Endodermal cell (in vitro differentiated cells): ENCODE measurements around the gene CHST6. TPM values are rescaled to one million over a fixed set of nuclear protein-coding genes. Genes with fewer than 3 reads are reported as not detected.
A peak's percentile ranks its signal among the peaks of the same experiment; 100 is the strongest.

Experiments
- DNase-seq: peaks from one replicate; pipeline ENCODE4 v3.0.0-alpha.2; 2017
- H3K27ac ChIP-seq: 2 replicates; pipeline ENCODE4 v1.5.1; 2013; ENCODE audit warnings: mild to moderate bottlenecking, low read depth, low read length, moderate library complexity
- H3K27me3 ChIP-seq: 2 replicates; pipeline ENCODE4 v1.6.1; 2013; ENCODE audit warnings: mild to moderate bottlenecking, low read length, moderate library complexity; ENCODE audit not compliant: insufficient read depth, control insufficient read depth, poor library complexity, severe bottlenecking
- H3K36me3 ChIP-seq: 2 replicates; pipeline ENCODE4 v1.7.0; 2013; ENCODE audit warnings: mild to moderate bottlenecking, low read length, moderate library complexity; ENCODE audit not compliant: control insufficient read depth, insufficient read depth
- H3K4me1 ChIP-seq: one replicate; pipeline ENCODE4 v1.7.0; 2013; ENCODE audit warnings: low read length; ENCODE audit not compliant: control insufficient read depth, insufficient read depth
- H3K4me3 ChIP-seq: 2 replicates; pipeline ENCODE4 v1.5.1; 2013; ENCODE audit warnings: mild to moderate bottlenecking, low read length, moderate library complexity
- H3K9ac ChIP-seq: 2 replicates; pipeline ENCODE4 v1.6.1; 2013; ENCODE audit warnings: mild to moderate bottlenecking, low read length, moderate library complexity; ENCODE audit not compliant: poor library complexity, severe bottlenecking; ENCODE audit errors: extremely low read depth
- H3K9me3 ChIP-seq: 2 replicates; pipeline ENCODE4 v1.6.1; 2013; ENCODE audit warnings: mild to moderate bottlenecking, low read length, moderate library complexity; ENCODE audit not compliant: control insufficient read depth
- H3K27ac Mint-ChIP-seq: 2 replicates; pipeline ENCODE4 v1.8.0; 2020; ENCODE audit warnings: mixed read lengths
- H3K27me3 Mint-ChIP-seq: 2 replicates; pipeline ENCODE4 v1.8.0; 2021; ENCODE audit warnings: mild to moderate bottlenecking, mixed read lengths; ENCODE audit not compliant: insufficient read depth
- H3K36me3 Mint-ChIP-seq: 2 replicates; pipeline ENCODE4 v1.8.0; 2020; ENCODE audit warnings: low read depth, mixed read lengths
- H3K4me1 Mint-ChIP-seq: 2 replicates; pipeline ENCODE4 v1.8.0; 2020; ENCODE audit warnings: mixed read lengths
- H3K4me3 Mint-ChIP-seq: 2 replicates; pipeline ENCODE4 v1.8.0; 2020; ENCODE audit warnings: mild to moderate bottlenecking, moderate library complexity, mixed read lengths
- H3K9me3 Mint-ChIP-seq: 2 replicates; pipeline ENCODE4 v1.8.0; 2020; ENCODE audit warnings: mild to moderate bottlenecking, mixed read lengths
- WGBS, 2 experiments: methylation state at CpG; one replicate each; pipeline versions ENCODE4 v1.1.5 to v1.1.7; 2013; ENCODE audit warnings: missing lambda C conversion rate in 2 of 2, mixed read lengths in 1 of 2; ENCODE audit not compliant: insufficient coverage in 1 of 2, insufficient read length in 1 of 2; 5-methylcytosine and 5-hydroxymethylcytosine counted together
- total RNA-seq, 2 donors: library from RNA; stranded (reverse); fragmentation: NEBNext Ultra II Directional in 1 of 2; extraction: Animal tissue kit (Norgen Biotek cat#: 25700) in 1 of 2; gene quantifications; 2 replicates in 1 of 2; 3 replicates in 1 of 2; pipeline ENCODE4 v1.2.1, GENCODE V29; 2021
- TF ChIP-seq, protein P1 (sequence below): fragments of 200-600 bp; sonication (generic); conservative IDR thresholded peaks from 2 replicates; pipeline ENCODE4 v1.5.0; 2021; ENCODE audit warnings: antibody characterized with exemption, mild to moderate bottlenecking

Gene CHST6
- total RNA-seq, 2 donors from 2014 or later = 13.5 to 15.9 TPM

GRCh38 chr16:75443298-75443697, 51.9 kb downstream of the CHST6 start:
- H3K4me3 ChIP-seq = no peak overlapping the region
- H3K9ac ChIP-seq = no peak overlapping the region
- Mint-ChIP-seq H3K27me3 (no peaks in the 10 kb centered on the region), H3K9me3 (no peaks in the 10 kb centered on the region), H3K4me1 (peaks cover 3% of the 10 kb centered on the region), H3K4me3 (no peak overlapping the region), H3K27ac (no peak overlapping the region), H3K36me3 (peaks cover 27% of the 10 kb centered on the region)
- no peaks in the 10 kb centered on the region for H3K9me3 ChIP-seq
- DNase-seq = no peak
- WGBS, 2 experiments = 96 to 100% methylated on average over 2 to 3 of the region's 3 CpGs
- H3K36me3 ChIP-seq = peaks cover 37% of the 10 kb centered on the region
- no peak overlapping the region for H3K27ac ChIP-seq
- peaks cover 3% of the 10 kb centered on the region for H3K4me1 ChIP-seq
- no peaks in the 10 kb centered on the region for H3K27me3 ChIP-seq
- TF ChIP-seq, protein P1, sequence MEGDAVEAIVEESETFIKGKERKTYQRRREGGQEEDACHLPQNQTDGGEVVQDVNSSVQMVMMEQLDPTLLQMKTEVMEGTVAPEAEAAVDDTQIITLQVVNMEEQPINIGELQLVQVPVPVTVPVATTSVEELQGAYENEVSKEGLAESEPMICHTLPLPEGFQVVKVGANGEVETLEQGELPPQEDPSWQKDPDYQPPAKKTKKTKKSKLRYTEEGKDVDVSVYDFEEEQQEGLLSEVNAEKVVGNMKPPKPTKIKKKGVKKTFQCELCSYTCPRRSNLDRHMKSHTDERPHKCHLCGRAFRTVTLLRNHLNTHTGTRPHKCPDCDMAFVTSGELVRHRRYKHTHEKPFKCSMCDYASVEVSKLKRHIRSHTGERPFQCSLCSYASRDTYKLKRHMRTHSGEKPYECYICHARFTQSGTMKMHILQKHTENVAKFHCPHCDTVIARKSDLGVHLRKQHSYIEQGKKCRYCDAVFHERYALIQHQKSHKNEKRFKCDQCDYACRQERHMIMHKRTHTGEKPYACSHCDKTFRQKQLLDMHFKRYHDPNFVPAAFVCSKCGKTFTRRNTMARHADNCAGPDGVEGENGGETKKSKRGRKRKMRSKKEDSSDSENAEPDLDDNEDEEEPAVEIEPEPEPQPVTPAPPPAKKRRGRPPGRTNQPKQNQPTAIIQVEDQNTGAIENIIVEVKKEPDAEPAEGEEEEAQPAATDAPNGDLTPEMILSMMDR = no peak

DNA sequence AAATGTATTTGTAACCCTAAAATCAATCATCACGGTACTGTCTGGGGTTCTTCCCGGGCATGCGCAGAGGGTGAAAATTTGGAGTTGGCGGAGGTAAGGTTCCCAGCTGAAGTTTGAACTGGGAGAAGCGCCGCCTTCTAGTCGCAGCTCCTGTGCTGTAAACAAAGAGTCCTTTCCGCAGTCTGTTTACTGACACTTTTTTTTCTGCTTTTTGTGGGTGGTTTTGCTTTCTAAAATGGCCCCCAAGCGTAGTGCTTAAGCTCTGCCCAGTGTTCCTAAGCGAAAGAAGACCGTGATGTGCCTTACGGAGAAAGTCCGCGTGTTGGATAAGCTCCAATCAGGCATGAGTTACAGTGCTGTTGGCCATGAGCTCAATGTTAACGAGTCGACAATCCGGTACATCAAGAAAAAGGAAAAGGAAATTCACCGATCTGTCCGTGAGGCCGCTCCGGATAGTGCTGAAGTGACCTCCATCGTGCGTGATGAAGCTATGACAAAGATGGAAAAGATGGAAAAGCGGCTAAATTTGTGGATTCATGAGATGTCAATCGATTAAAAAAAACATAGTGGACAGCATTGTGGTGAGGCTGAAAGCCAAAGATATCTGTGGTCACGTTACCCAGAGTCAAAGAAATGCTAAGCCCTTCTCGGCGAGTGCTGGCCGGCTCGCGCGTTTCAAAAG, 61.4 kb downstream of the CHST6 start:
- Mint-ChIP-seq H3K9me3 (peaks cover 3% of the 10 kb centered on the region), H3K27ac (peak overlapping the region; percentile 96), H3K4me3 (peak overlapping the region; percentile 64), H3K36me3 (peaks cover 18% of the 10 kb centered on the region), H3K4me1 (peaks cover 14% of the 10 kb centered on the region), H3K27me3 (peaks cover 4% of the 10 kb centered on the region)
- Histone ChIP-seq H3K27ac (peak overlapping the region; percentile 70), H3K27me3 (no peaks in the 10 kb centered on the region), H3K9me3 (no peaks in the 10 kb centered on the region), H3K4me3 (peak overlapping the region; percentile 93), H3K9ac (peak overlapping the region; percentile 93), H3K36me3 (no peaks in the 10 kb centered on the region), H3K4me1 (no peaks in the 10 kb centered on the region)
- TF ChIP-seq, protein P1 = no peak
- peak; percentile 91 for DNase-seq
- 10 to 27% methylated on average over 28 to 32 of the region's 32 CpGs for WGBS, 2 experiments

- 1% methylated on average over 61 to 85 of the region's 85 CpGs for WGBS, 2 experiments
- TF ChIP-seq, protein P1 = no peak
Measured at GRCh38 chr16:75432828-75433731, 62.2 kb downstream of the CHST6 start, which contains the start of gene CFDP1. CFDP1 (minus strand) TSS chr16:75433503; CDS start chr16:75433352, 151 bp downstream.

More at GRCh38 chr16:75432828-75433731, 62.2 kb downstream of the CHST6 start, which contains the start of gene CFDP1:
- Mint-ChIP-seq H3K9me3 (peaks cover 3% of the 10 kb centered on the region), H3K4me1 (peaks cover 14% of the 10 kb centered on the region), H3K27me3 (peaks cover 4% of the 10 kb centered on the region), H3K27ac (peak within 1 kb of the TSS; percentile 96), H3K36me3 (peaks cover 20% of the 10 kb centered on the region), H3K4me3 (peak within 1 kb of the TSS; percentile 64)
- H3K9me3 ChIP-seq = no peaks in the 10 kb centered on the region
- H3K27ac ChIP-seq = peak within 1 kb of the TSS; percentile 88
- no peaks in the 10 kb centered on the region for H3K4me1 ChIP-seq
- peak; percentile 98 for DNase-seq
- no peaks in the 10 kb centered on the region for H3K36me3 ChIP-seq
- peak within 1 kb of the TSS; percentile 93 for H3K9ac ChIP-seq
- H3K4me3 ChIP-seq = peak within 1 kb of the TSS; percentile 93
- H3K27me3 ChIP-seq = no peaks in the 10 kb centered on the region
